NCI-H2227 (cell line): Measurements from ENCODE around the gene YDJC.
"Not testable (repeated sequence)": the region's sequence is repeated elsewhere in the genome, so short reads cannot be mapped to it uniquely, and the experiment has no call there.

ENCODE experiments used
- DNase-seq: peaks from one replicate; lab custom pipeline; 2025; ENCODE audit not compliant: unreplicated experiment; lab: John Stamatoyannopoulos, UW

The YDJC gene

GRCh38 chr22:21629255-21630149 is at the start of gene YDJC:
Gene YDJC, minus strand, starts transcription at chr22:21630022. Its CDS starts 8 bp downstream, at chr22:21630014.
- DNase-seq, result peak; percentile 97

GRCh38 chr22:21679383-21679782 is 49.6 kb upstream of the YDJC start:
- DNase-seq, result no peak

- DNase-seq, result not testable (repeated sequence)
Observed at GRCh38 chr22:21678842-21679241, 49.0 kb upstream of the YDJC start.

GRCh38 chr22:21677606-21678443 is 48.0 kb upstream of the YDJC start:
- DNase-seq, result no peak

GRCh38 chr22:21674638-21675245 is 44.9 kb upstream of the YDJC start:
- DNase-seq, result no peak

GRCh38 chr22:21673534-21674321 is 43.9 kb upstream of the YDJC start:
- no peak for DNase-seq

- DNase-seq, result no peak
Observed at GRCh38 chr22:21672107-21672629, 42.3 kb upstream of the YDJC start.

GRCh38 chr22:21669026-21669425 is 39.2 kb upstream of the YDJC start:
- no peak for DNase-seq

GRCh38 chr22:21666786-21667185 is 37.0 kb upstream of the YDJC start:
- DNase-seq, result peak; percentile 34

- no peak for DNase-seq
Observed at GRCh38 chr22:21665047-21665851, 35.4 kb upstream of the YDJC start.

- no peak for DNase-seq
Observed at GRCh38 chr22:21663738-21664137, 33.9 kb upstream of the YDJC start.

GRCh38 chr22:21661991-21662390 is 32.2 kb upstream of the YDJC start:
- no peak for DNase-seq

- DNase-seq, result no peak
Observed at GRCh38 chr22:21660904-21661303, 31.1 kb upstream of the YDJC start.

GRCh38 chr22:21659864-21660525 is 30.2 kb upstream of the YDJC start:
- DNase-seq, result no peak

GRCh38 chr22:21657360-21658032 is 27.7 kb upstream of the YDJC start:
- DNase-seq, result peak; percentile 95

GRCh38 chr22:21657020-21657359 is 27.2 kb upstream of the YDJC start:
- no peak for DNase-seq

GRCh38 chr22:21652547-21653545 is 23.0 kb upstream of the YDJC start:
- no peak for DNase-seq
